RWPE2 (cell line): ENCODE data around the gene CACNA1E.

ENCODE experiments used
- ATAC-seq: fragments of 200-7000 bp; cut with Tn5 transposase; 3 replicates; pipeline ENCODE4 v1.9.1; 2021; ENCODE audit warnings: low read depth
- DNase-seq: peaks from one replicate; pipeline ENCODE4 v3.0.0-alpha.2; 2020; ENCODE audit warnings: low spot score
- H3K27ac ChIP-seq: fragments of 450-650 bp; 2 replicates; pipeline ENCODE4 v1.5.1; 2017; ENCODE audit warnings: mild to moderate bottlenecking; ENCODE audit not compliant: poor library complexity, severe bottlenecking
- H3K27me3 ChIP-seq: fragments of 250-450 bp; sonication (Bioruptor Pico); 2 replicates; pipeline ENCODE4 v1.5.1; 2021; ENCODE audit warnings: mild to moderate bottlenecking, moderate library complexity; ENCODE audit not compliant: insufficient read depth, poor library complexity, severe bottlenecking
- H3K36me3 ChIP-seq: fragments of 250-450 bp; sonication (Bioruptor Pico); 2 replicates; pipeline ENCODE4 v1.5.1; 2020; ENCODE audit warnings: low read depth, mild to moderate bottlenecking, moderate library complexity
- H3K4me1 ChIP-seq: fragments of 250-450 bp; sonication (Bioruptor Pico); 2 replicates; pipeline ENCODE4 v1.5.1; 2021; ENCODE audit warnings: mild to moderate bottlenecking, moderate library complexity; ENCODE audit not compliant: insufficient read depth, poor library complexity, severe bottlenecking
- H3K4me3 ChIP-seq: fragments of 250-450 bp; sonication (Bioruptor Pico); 2 replicates; pipeline ENCODE4 v1.5.1; 2021; ENCODE audit warnings: mild to moderate bottlenecking, moderate library complexity; ENCODE audit not compliant: severe bottlenecking
- H3K9me3 ChIP-seq: fragments of 250-450 bp; sonication (Bioruptor Pico); 2 replicates; pipeline ENCODE4 v1.5.1; 2021; ENCODE audit warnings: mild to moderate bottlenecking, moderate library complexity; ENCODE audit not compliant: severe bottlenecking
- TF ChIP-seq, protein P1 (sequence below): fragments of 450-650 bp; IDR thresholded peaks from one replicate; pipeline ENCODE4 v1.5.1; 2017; ENCODE audit warnings: mild to moderate bottlenecking, moderate library complexity; ENCODE audit not compliant: poor library complexity, severe bottlenecking

Gene CACNA1E

DNA sequence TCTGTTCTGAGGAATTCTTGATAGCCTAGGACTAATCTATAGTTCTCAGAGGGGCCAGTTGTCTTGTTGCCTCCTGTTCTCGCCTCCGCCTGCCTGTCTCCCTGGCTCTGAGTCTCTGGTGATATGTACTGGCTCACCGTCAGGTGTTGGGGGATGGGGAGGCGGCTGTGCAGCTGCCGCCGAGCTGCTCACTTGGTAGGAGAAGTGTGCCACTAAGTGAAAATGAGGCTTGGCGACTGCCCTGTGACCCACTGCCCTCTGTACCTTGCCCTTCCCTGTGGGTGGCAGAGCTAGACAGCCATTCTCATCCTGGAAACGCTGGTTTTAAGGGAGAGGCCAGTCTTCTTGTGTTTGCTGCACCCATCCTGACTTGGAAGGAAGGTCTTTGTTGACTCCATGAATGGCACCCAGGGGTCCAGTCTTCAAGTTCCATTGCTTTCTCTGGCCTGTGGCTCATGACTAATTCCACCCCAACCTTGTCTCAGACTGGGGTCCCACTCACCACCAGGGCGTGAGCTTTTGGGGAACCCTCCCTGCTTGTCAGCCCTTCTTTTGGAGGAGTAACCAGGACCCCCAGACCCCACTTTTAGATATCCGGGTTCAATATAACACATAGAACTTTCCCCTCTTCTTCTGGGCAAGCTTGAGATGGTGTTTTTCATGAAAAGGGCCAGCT, 120.6 kb downstream of the CACNA1E start:
- TF ChIP-seq, protein P1, sequence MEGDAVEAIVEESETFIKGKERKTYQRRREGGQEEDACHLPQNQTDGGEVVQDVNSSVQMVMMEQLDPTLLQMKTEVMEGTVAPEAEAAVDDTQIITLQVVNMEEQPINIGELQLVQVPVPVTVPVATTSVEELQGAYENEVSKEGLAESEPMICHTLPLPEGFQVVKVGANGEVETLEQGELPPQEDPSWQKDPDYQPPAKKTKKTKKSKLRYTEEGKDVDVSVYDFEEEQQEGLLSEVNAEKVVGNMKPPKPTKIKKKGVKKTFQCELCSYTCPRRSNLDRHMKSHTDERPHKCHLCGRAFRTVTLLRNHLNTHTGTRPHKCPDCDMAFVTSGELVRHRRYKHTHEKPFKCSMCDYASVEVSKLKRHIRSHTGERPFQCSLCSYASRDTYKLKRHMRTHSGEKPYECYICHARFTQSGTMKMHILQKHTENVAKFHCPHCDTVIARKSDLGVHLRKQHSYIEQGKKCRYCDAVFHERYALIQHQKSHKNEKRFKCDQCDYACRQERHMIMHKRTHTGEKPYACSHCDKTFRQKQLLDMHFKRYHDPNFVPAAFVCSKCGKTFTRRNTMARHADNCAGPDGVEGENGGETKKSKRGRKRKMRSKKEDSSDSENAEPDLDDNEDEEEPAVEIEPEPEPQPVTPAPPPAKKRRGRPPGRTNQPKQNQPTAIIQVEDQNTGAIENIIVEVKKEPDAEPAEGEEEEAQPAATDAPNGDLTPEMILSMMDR = no peak
- no peak overlapping the region for H3K4me3 ChIP-seq
- DNase-seq (no peak), ATAC-seq (no peak)
- H3K27ac ChIP-seq = no peak overlapping the region
- H3K36me3 ChIP-seq = no peaks in the 10 kb centered on the region
- no peaks in the 10 kb centered on the region for H3K27me3 ChIP-seq
- no peaks in the 10 kb centered on the region for H3K9me3 ChIP-seq
- no peaks in the 10 kb centered on the region for H3K4me1 ChIP-seq

GRCh38 chr1:181604482-181605249, 121.3 kb downstream of the CACNA1E start:
- Histone ChIP-seq H3K36me3 (no peaks in the 10 kb centered on the region), H3K27ac (no peak overlapping the region), H3K4me1 (no peaks in the 10 kb centered on the region), H3K9me3 (no peaks in the 10 kb centered on the region), H3K27me3 (no peaks in the 10 kb centered on the region), H3K4me3 (no peak overlapping the region)
- ATAC-seq = no peak
- no peak for DNase-seq
- TF ChIP-seq, protein P1 = no peak

DNA sequence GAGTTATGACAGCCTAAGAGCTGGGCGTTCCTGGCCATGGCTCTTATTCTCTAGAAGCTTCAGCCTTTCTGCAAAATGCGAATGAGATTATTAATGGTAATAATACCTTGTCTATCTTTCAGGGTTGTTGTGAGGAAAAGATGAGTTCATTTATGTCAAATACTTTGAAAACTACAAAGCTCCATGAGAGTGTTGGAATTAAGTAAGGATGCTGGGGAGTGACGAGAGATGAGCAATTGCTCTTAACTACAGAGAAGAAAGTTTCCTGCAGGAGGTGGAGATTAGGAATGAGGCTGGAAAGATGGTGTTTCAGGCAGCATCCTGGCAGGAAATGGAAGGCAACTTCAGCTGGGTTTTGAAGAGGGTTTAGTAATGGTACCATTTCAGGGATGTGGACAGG, 124.2 kb downstream of the CACNA1E start:
- no peak for ATAC-seq

GRCh38 chr1:181608386-181608785, 125.1 kb downstream of the CACNA1E start:
- no peaks in the 10 kb centered on the region for H3K36me3 ChIP-seq
- TF ChIP-seq, protein P1 = no peak

More for the DNA sequence above, 124.2 kb downstream of the CACNA1E start:
- Histone ChIP-seq H3K9me3 (no peaks in the 10 kb centered on the region), H3K4me1 (no peaks in the 10 kb centered on the region), H3K4me3 (no peak overlapping the region), H3K36me3 (no peaks in the 10 kb centered on the region), H3K27me3 (no peaks in the 10 kb centered on the region), H3K27ac (no peak overlapping the region)
- TF ChIP-seq, protein P1 = no peak
- no peak for DNase-seq

DNA sequence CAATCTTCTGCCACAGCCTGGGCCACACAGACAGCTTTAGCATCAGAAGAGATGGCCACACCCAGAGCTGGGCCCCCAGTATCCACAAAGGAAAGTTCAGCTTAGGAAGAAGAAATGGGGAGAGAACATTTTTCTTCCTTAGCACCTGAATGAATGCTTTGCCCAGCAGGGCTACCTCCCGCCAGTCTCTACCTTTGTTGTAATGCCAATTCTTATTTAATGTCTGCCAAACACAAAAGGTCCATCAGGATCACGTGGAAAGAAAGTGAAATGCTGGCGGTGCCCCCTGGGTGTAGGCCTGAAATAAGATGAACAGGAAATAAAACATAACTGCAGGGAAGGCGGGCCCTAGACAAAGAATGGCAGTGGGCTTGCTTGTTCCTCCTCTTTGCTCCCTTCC, 125.6 kb downstream of the CACNA1E start:
- Histone ChIP-seq H3K4me3 (no peak overlapping the region), H3K27me3 (no peaks in the 10 kb centered on the region), H3K4me1 (no peaks in the 10 kb centered on the region), H3K9me3 (no peaks in the 10 kb centered on the region), H3K27ac (no peak overlapping the region), H3K36me3 (no peaks in the 10 kb centered on the region)
- no peak for ATAC-seq
- DNase-seq = no peak
- TF ChIP-seq, protein P1 = no peak

More at GRCh38 chr1:181608386-181608785, 125.1 kb downstream of the CACNA1E start:
- ATAC-seq (no peak), DNase-seq (no peak)
- H3K27me3 ChIP-seq = no peaks in the 10 kb centered on the region
- H3K27ac ChIP-seq = no peak overlapping the region
- H3K4me1 ChIP-seq = no peaks in the 10 kb centered on the region
- H3K9me3 ChIP-seq = no peaks in the 10 kb centered on the region
- no peak overlapping the region for H3K4me3 ChIP-seq
